GM23338 (cell line): ENCODE data around the gene NAPB. TPM values are rescaled to one million over a fixed set of nuclear protein-coding genes. Genes with fewer than 3 reads are reported as not detected.
A peak's percentile ranks its signal among the peaks of the same experiment; 100 is the strongest.

Experiments used
- ATAC-seq: fragments of 200-7000 bp; cut with Tn5 transposase; 3 replicates; pipeline ENCODE4 v1.9.1; 2020
- DNase-seq: peaks from one replicate; pipeline ENCODE4 v3.0.0-alpha.2; 2015; ENCODE audit warnings: low spot score
- H2AFZ ChIP-seq: fragments of 200-600 bp; sonication (generic); 2 replicates; pipeline ENCODE4 v1.8.0; 2016; ENCODE audit warnings: antibody characterized with exemption, mild to moderate bottlenecking, moderate library complexity
- H3F3A ChIP-seq: fragments of 200-600 bp; sonication (generic); replicated peaks from 2 replicates; pipeline ENCODE4 v1.8.0; 2017; ENCODE audit warnings: antibody characterized with exemption, mixed run types, low read depth
- H3K27ac ChIP-seq: fragments of 200-600 bp; sonication (generic); 2 replicates; pipeline ENCODE4 v1.6.1; 2016; ENCODE audit warnings: low read depth
- H3K27me3 ChIP-seq: fragments of 200-600 bp; sonication (generic); 2 replicates; pipeline ENCODE4 v1.8.0; 2016; ENCODE audit warnings: mild to moderate bottlenecking, mixed run types, moderate library complexity; ENCODE audit not compliant: insufficient read depth
- H3K36me3 ChIP-seq: fragments of 200-600 bp; sonication (generic); 2 replicates; pipeline ENCODE4 v1.8.0; 2016; ENCODE audit warnings: mild to moderate bottlenecking; ENCODE audit not compliant: insufficient read depth
- H3K4me1 ChIP-seq: fragments of 200-600 bp; sonication (generic); 2 replicates; pipeline ENCODE4 v1.8.0; 2016; ENCODE audit warnings: mild to moderate bottlenecking, moderate library complexity; ENCODE audit not compliant: insufficient read depth
- H3K4me2 ChIP-seq: fragments of 200-600 bp; sonication (generic); 2 replicates; pipeline ENCODE4 v1.7.1; 2017; ENCODE audit warnings: mixed run types
- H3K4me3 ChIP-seq: fragments of 200-600 bp; sonication (generic); 2 replicates; pipeline ENCODE4 v1.6.1; 2016; ENCODE audit warnings: mixed run types
- H3K79me2 ChIP-seq: fragments of 200-600 bp; sonication (generic); replicated peaks from 2 replicates; pipeline ENCODE4 v1.8.0; 2017; ENCODE audit warnings: mild to moderate bottlenecking; ENCODE audit not compliant: insufficient read depth
- H3K9me2 ChIP-seq: fragments of 200-600 bp; sonication (generic); 2 replicates; pipeline ENCODE4 v1.8.0; 2017; ENCODE audit not compliant: insufficient read depth
- H4K20me1 ChIP-seq: fragments of 200-600 bp; sonication (generic); replicated peaks from 2 replicates; pipeline ENCODE4 v1.8.0; 2017; ENCODE audit warnings: mild to moderate bottlenecking; ENCODE audit not compliant: insufficient read depth
- H3K27ac Mint-ChIP-seq: 2 replicates; pipeline ENCODE4 v1.8.0; 2020; ENCODE audit warnings: inconsistent platforms, mild to moderate bottlenecking, moderate library complexity, mixed read lengths
- H3K27me3 Mint-ChIP-seq: 3 replicates; pipeline ENCODE4 v1.8.0; 2022; ENCODE audit warnings: low read depth, mild to moderate bottlenecking, moderate library complexity, mixed read lengths, inconsistent platforms; ENCODE audit not compliant: insufficient read depth, poor library complexity
- H3K36me3 Mint-ChIP-seq: 3 replicates; pipeline ENCODE4 v1.8.0; 2021; ENCODE audit warnings: low read depth, mild to moderate bottlenecking, inconsistent platforms, moderate library complexity, mixed read lengths
- H3K4me1 Mint-ChIP-seq: 3 replicates; pipeline ENCODE4 v1.8.0; 2020; ENCODE audit warnings: mild to moderate bottlenecking, inconsistent platforms, mixed read lengths
- H3K4me3 Mint-ChIP-seq: 3 replicates; pipeline ENCODE4 v1.8.0; 2021; ENCODE audit warnings: moderate library complexity, mild to moderate bottlenecking, inconsistent platforms, mixed read lengths
- H3K9me3 Mint-ChIP-seq: 3 replicates; pipeline ENCODE4 v1.8.0; 2020; ENCODE audit warnings: moderate library complexity, mild to moderate bottlenecking, inconsistent platforms, mixed read lengths
- CREB1 ChIP-seq: fragments of 250-450 bp; sonication (Bioruptor Pico); IDR thresholded peaks from 2 replicates; pipeline ENCODE4 v1.5.0; 2020; ENCODE audit warnings: low read depth, mild to moderate bottlenecking, moderate library complexity
- CTCF ChIP-seq, 2 experiments: fragments of 200-600 bp in 1 of 2; sonication (generic) in 1 of 2; conservative IDR thresholded peaks; 2 replicates each; pipeline versions ENCODE4 v1.5.1 to v1.6.1; 2016 to 2017; ENCODE audit warnings: antibody characterized with exemption in 2 of 2, low read depth in 2 of 2, mild to moderate bottlenecking in 2 of 2, moderate library complexity in 1 of 2
- ETS1 ChIP-seq: IDR thresholded peaks from 2 replicates; pipeline ENCODE4 v1.6.1; 2016; ENCODE audit warnings: antibody characterized with exemption
- EZH2 ChIP-seq: fragments of 200-600 bp; sonication (generic); IDR thresholded peaks from one replicate; pipeline ENCODE4 v1.8.0; 2017; ENCODE audit warnings: antibody characterized with exemption, mild to moderate bottlenecking, low read depth; ENCODE audit not compliant: unreplicated experiment
- EZH2phosphoT487 ChIP-seq: fragments of 200-600 bp; sonication (generic); IDR thresholded peaks from one replicate; pipeline ENCODE4 v1.8.1; 2018; ENCODE audit warnings: antibody characterized with exemption; ENCODE audit not compliant: unreplicated experiment
- JUNB ChIP-seq: IDR thresholded peaks from one replicate; pipeline ENCODE4 v1.6.1; 2016; ENCODE audit warnings: antibody characterized with exemption; ENCODE audit not compliant: unreplicated experiment
- NANOG ChIP-seq: IDR thresholded peaks from 2 replicates; pipeline ENCODE4 v1.6.1; 2016; ENCODE audit warnings: antibody characterized with exemption, borderline replicate concordance
- POLR2AphosphoS5 ChIP-seq: IDR thresholded peaks from 2 replicates; pipeline ENCODE4 v1.6.1; 2016; ENCODE audit warnings: antibody characterized with exemption, low read depth
- REST ChIP-seq: IDR thresholded peaks from one replicate; pipeline ENCODE4 v1.6.1; 2018; ENCODE audit warnings: antibody characterized with exemption; ENCODE audit not compliant: unreplicated experiment
- ZNF114 ChIP-seq: fragments of 250-450 bp; sonication (Bioruptor Pico); IDR thresholded peaks from 2 replicates; pipeline ENCODE4 v1.5.0; 2020; ENCODE audit warnings: mild to moderate bottlenecking, moderate library complexity
- ZNF331 ChIP-seq: fragments of 250-450 bp; sonication (Bioruptor Pico); IDR thresholded peaks from 2 replicates; pipeline ENCODE4 v1.5.0; 2020; ENCODE audit warnings: low read depth, mild to moderate bottlenecking, moderate library complexity
- ZNF462 ChIP-seq: fragments of 250-450 bp; sonication (Bioruptor Pico); IDR thresholded peaks from 2 replicates; pipeline ENCODE4 v1.5.0; 2020; ENCODE audit warnings: mild to moderate bottlenecking, moderate library complexity
- long read RNA-seq: library from polyadenylated mRNA; unstranded; transcript quantifications from one replicate; pipeline ENCODE4 v2.0.0, GENCODE V29; 2020; ENCODE audit not compliant: unreplicated experiment
- polyA plus RNA-seq: library from polyadenylated mRNA; unstranded; fragments of >200 nt; fragmentation: Nextera tagmentation; extraction: Ambion mirVana; gene quantifications from 2 replicates; pipeline ENCODE4 v1.2.1, GENCODE V29; 2016
- total RNA-seq: library from RNA; depleted of rRNA; stranded (reverse); fragments of >200 nt; shearing (Covaris generic); gene quantifications from 2 replicates; pipeline ENCODE4 v1.2.3, GENCODE V29; 2014; rRNA removed

NAPB gene
- 12.9 and 18.1 TPM in 2 replicates for total RNA-seq
- polyA plus RNA-seq = 7.3 and 8.1 TPM in 2 replicates
- long read RNA-seq, partial matches to known transcripts = 0 of 2 reads
- long read RNA-seq, other reads (novel, unspliced or antisense) = 2 of 2 reads

GRCh38 chr20:23420943-23421931 is at the start of gene NAPB:
TSS of gene NAPB (minus strand) at chr20:23421488. CDS start at chr20:23421402, 86 bp downstream.
- no peak within 1 kb of the TSS for H3K27ac ChIP-seq
- H3K4me3 ChIP-seq = peak within 1 kb of the TSS; percentile 85
- peaks cover 21% of the 10 kb centered on the region for H3K4me1 Mint-ChIP-seq
- DNase-seq (peak; percentile 97), ATAC-seq (peak; percentile 98)
- H3K9me3 Mint-ChIP-seq = peaks cover 7% of the 10 kb centered on the region; the same call in 2 of the 3 replicates
- peaks cover 7% of the 10 kb centered on the region for H3K9me2 ChIP-seq
- peak within 1 kb of the TSS; percentile 83 for H3K4me2 ChIP-seq
- H3K27me3 ChIP-seq = no peaks in the 10 kb centered on the region
- no peaks in the 10 kb centered on the region; the same call in 1 of the 2 replicates for H3K36me3 ChIP-seq
- peaks cover 48% of the 10 kb centered on the region for H3K79me2 ChIP-seq
- H3K27me3 Mint-ChIP-seq = peaks cover 4% of the 10 kb centered on the region
- H4K20me1 ChIP-seq = peaks cover 34% of the 10 kb centered on the region
- no peak within 1 kb of the TSS; the same call in 1 of the 2 replicates for H3K27ac Mint-ChIP-seq
- no peaks in the 10 kb centered on the region for H3F3A ChIP-seq
- peaks cover 8% of the 10 kb centered on the region for H3K36me3 Mint-ChIP-seq
- peaks cover 9% of the 10 kb centered on the region for H3K4me1 ChIP-seq
- H2AFZ ChIP-seq = peak within 1 kb of the TSS; percentile 64
- peak within 1 kb of the TSS; percentile 85 for H3K4me3 Mint-ChIP-seq
- TF ChIP-seq POLR2AphosphoS5 (peak; percentile 87), EZH2 (no peak), CREB1 (CRISPR knock-in tag) (peak; percentile 78), CTCF (conservative IDR thresholded peaks at IDR 0.05; ENCODE audit: low read depth in 2 of 2) (no peak; a peak in 1 of 4 replicates), ZNF331 (no peak), JUNB (no peak), ZNF114 (CRISPR knock-in tag) (no peak), ZNF462 (CRISPR knock-in tag) (no peak), REST (no peak), EZH2phosphoT487 (no peak), ETS1 (peak; percentile 91), NANOG (no peak)
